ENCODE results near the gene AVPR2.

DNA sequence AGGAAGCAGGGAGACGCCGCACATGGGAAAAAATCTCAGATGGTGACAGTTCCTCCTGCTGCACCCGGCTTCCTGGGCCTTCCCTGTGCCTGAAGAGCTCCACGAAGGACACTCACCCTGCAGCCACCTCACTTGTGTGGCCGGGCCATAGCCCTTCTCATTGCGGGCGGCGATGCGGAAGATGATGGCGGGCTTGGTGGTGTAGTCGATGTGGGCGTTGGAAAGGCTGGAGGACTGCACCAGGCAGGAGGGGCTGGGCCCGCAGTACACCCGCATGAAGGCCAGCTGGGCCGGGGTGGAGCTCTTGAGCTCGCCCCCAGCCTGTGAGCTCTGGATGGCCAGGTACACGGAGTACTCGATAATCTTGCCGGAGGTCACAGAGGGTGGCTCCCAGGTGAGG lies 45.7 kb downstream of the AVPR2 start:
- TF ChIP-seq, protein P1, sequence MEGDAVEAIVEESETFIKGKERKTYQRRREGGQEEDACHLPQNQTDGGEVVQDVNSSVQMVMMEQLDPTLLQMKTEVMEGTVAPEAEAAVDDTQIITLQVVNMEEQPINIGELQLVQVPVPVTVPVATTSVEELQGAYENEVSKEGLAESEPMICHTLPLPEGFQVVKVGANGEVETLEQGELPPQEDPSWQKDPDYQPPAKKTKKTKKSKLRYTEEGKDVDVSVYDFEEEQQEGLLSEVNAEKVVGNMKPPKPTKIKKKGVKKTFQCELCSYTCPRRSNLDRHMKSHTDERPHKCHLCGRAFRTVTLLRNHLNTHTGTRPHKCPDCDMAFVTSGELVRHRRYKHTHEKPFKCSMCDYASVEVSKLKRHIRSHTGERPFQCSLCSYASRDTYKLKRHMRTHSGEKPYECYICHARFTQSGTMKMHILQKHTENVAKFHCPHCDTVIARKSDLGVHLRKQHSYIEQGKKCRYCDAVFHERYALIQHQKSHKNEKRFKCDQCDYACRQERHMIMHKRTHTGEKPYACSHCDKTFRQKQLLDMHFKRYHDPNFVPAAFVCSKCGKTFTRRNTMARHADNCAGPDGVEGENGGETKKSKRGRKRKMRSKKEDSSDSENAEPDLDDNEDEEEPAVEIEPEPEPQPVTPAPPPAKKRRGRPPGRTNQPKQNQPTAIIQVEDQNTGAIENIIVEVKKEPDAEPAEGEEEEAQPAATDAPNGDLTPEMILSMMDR (IDR thresholded peaks at IDR 0.05), result no peak
- TF ChIP-seq POLR2AphosphoS5 (IDR thresholded peaks at IDR 0.05; ENCODE audit: low read depth, low read length) (no peak), TCF7L2 (IDR thresholded peaks at IDR 0.05; ENCODE audit: low read depth, low read length) (no peak)
- TF ChIP-seq, protein P2, sequence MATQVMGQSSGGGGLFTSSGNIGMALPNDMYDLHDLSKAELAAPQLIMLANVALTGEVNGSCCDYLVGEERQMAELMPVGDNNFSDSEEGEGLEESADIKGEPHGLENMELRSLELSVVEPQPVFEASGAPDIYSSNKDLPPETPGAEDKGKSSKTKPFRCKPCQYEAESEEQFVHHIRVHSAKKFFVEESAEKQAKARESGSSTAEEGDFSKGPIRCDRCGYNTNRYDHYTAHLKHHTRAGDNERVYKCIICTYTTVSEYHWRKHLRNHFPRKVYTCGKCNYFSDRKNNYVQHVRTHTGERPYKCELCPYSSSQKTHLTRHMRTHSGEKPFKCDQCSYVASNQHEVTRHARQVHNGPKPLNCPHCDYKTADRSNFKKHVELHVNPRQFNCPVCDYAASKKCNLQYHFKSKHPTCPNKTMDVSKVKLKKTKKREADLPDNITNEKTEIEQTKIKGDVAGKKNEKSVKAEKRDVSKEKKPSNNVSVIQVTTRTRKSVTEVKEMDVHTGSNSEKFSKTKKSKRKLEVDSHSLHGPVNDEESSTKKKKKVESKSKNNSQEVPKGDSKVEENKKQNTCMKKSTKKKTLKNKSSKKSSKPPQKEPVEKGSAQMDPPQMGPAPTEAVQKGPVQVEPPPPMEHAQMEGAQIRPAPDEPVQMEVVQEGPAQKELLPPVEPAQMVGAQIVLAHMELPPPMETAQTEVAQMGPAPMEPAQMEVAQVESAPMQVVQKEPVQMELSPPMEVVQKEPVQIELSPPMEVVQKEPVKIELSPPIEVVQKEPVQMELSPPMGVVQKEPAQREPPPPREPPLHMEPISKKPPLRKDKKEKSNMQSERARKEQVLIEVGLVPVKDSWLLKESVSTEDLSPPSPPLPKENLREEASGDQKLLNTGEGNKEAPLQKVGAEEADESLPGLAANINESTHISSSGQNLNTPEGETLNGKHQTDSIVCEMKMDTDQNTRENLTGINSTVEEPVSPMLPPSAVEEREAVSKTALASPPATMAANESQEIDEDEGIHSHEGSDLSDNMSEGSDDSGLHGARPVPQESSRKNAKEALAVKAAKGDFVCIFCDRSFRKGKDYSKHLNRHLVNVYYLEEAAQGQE (IDR thresholded peaks at IDR 0.05; ENCODE audit: insufficient read depth in 1 of 2, low read depth in 2 of 2, low read length in 1 of 2), result no peak
